PC-3 (cell line): ENCODE results near the gene HYAL2. TPM values are rescaled to one million over a fixed set of nuclear protein-coding genes. Genes with fewer than 3 reads are reported as not detected.

Experiments used
- ATAC-seq: fragments of 200-7000 bp; cut with Tn5 transposase; 2 replicates; pipeline ENCODE4 v1.9.1; 2020; ENCODE audit warnings: mild to moderate bottlenecking, moderate library complexity
- BruUV-seq: library from RNA; stranded (reverse); fragments of 400-500 nt; replicated peaks from 2 replicates; lab custom pipeline; 2021; lab: Mats Ljungman, UMichigan
- CTCF ChIA-PET: fragments of 300-600 bp; sonication (Branson Sonifier 250); formaldehyde crosslinking; loops from one replicate; lab custom pipeline; 2022; ENCODE audit warnings: antibody characterized with exemption; lab: Charles Lee
- POLR2A ChIA-PET: fragments of 300-600 bp; sonication (Branson Sonifier 250); formaldehyde crosslinking; loops from one replicate; lab custom pipeline; 2022; ENCODE audit warnings: antibody characterized with exemption; ENCODE audit not compliant: unreplicated experiment; lab: Charles Lee
- DNase-seq: peaks from one replicate; pipeline ENCODE4 v3.0.0-alpha.2; 2015
- H2AFZ ChIP-seq: fragments of 300-600 bp; sonication (generic); 2 replicates; pipeline ENCODE4 v1.6.0; 2016; ENCODE audit warnings: antibody characterized with exemption, low read length
- H3F3A ChIP-seq: fragments of 300-600 bp; sonication (generic); one replicate; pipeline ENCODE4 v1.6.0; 2017; ENCODE audit warnings: antibody characterized with exemption, low read length, control low read depth, mild to moderate bottlenecking; ENCODE audit not compliant: unreplicated experiment
- H3K27ac ChIP-seq: fragments of 300-600 bp; sonication (generic); 2 replicates; pipeline ENCODE4 v1.5.1; 2016; ENCODE audit warnings: mild to moderate bottlenecking, low read length
- H3K27me3 ChIP-seq: fragments of 300-600 bp; sonication (generic); 2 replicates; pipeline ENCODE4 v1.6.1; 2016; ENCODE audit warnings: low read length, mixed read lengths
- H3K36me3 ChIP-seq: fragments of 300-600 bp; sonication (generic); 2 replicates; pipeline ENCODE4 v1.6.1; 2016; ENCODE audit warnings: low read depth, mixed run types, low read length, mixed read lengths
- H3K4me1 ChIP-seq: fragments of 300-600 bp; sonication (generic); 2 replicates; pipeline ENCODE4 v1.5.1; 2016; ENCODE audit warnings: low read length; ENCODE audit not compliant: insufficient read depth
- H3K4me2 ChIP-seq: fragments of 300-600 bp; sonication (generic); 2 replicates; pipeline ENCODE4 v1.6.0; 2016; ENCODE audit warnings: low read length
- H3K4me3 ChIP-seq: fragments of 300-600 bp; sonication (generic); 2 replicates; pipeline ENCODE4 v1.5.1; 2016; ENCODE audit warnings: mild to moderate bottlenecking, low read length, mixed read lengths
- H3K79me2 ChIP-seq: fragments of 300-600 bp; sonication (generic); 2 replicates; pipeline ENCODE4 v1.6.1; 2017; ENCODE audit warnings: low read length, mixed read lengths
- H3K9ac ChIP-seq: fragments of 300-600 bp; sonication (generic); 2 replicates; pipeline ENCODE4 v1.6.0; 2016; ENCODE audit warnings: mild to moderate bottlenecking, low read length
- H3K9me2 ChIP-seq: fragments of 300-600 bp; sonication (generic); replicated peaks from 2 replicates; pipeline ENCODE4 v1.6.1; 2016; ENCODE audit warnings: mixed run types, low read length, mixed read lengths
- H3K9me3 ChIP-seq: fragments of 300-600 bp; sonication (generic); 2 replicates; pipeline ENCODE4 v1.6.1; 2016; ENCODE audit warnings: low read length, mixed read lengths
- H4K20me1 ChIP-seq: fragments of 300-600 bp; sonication (generic); 2 replicates; pipeline ENCODE4 v1.6.1; 2016; ENCODE audit warnings: low read length, mixed read lengths
- EZH2 ChIP-seq: fragments of 300-600 bp; sonication (generic); IDR thresholded peaks from one replicate; pipeline ENCODE4 v1.6.1; 2017; ENCODE audit warnings: antibody characterized with exemption, mild to moderate bottlenecking, low read length; ENCODE audit not compliant: unreplicated experiment
- EZH2phosphoT487 ChIP-seq: fragments of 300-600 bp; sonication (generic); IDR thresholded peaks from 2 replicates; pipeline ENCODE4 v1.6.1; 2018; ENCODE audit warnings: mild to moderate bottlenecking, antibody characterized with exemption, low read length, borderline replicate concordance
- intact Hi-C: fragments of 100-400 bp; cut with micrococcal nuclease; formaldehyde crosslinking; loops from 2 replicates; pipeline ENCODE4 v1.9.0; 2023
- total RNA-seq: library from RNA; depleted of rRNA; stranded (reverse); fragments of >200 nt; gene quantifications from 2 replicates; pipeline ENCODE4 v1.2.3, GENCODE V29; 2014
- TF ChIP-seq, protein P1 (sequence below): fragments of 300-600 bp; sonication (generic); conservative IDR thresholded peaks from 2 replicates; pipeline ENCODE4 v1.5.1; 2017; ENCODE audit warnings: antibody characterized with exemption, low read depth, mild to moderate bottlenecking, low read length

HYAL2 gene
- total RNA-seq, 1 experiment from 2014 or later = 97.8 TPM

GRCh38 chr3:50302095-50303012, 20.2 kb downstream of the HYAL2 start:
- peaks cover 14% of the 10 kb centered on the region for H3K79me2 ChIP-seq
- ChIA-PET CTCF (interaction anchor here (0.6 to 1.0 kb wide), 2 partner anchors 22 to 170 kb away, joined by 4 to 22 read pairs; no protein-coding TSS in a partner anchor), POLR2A (no interaction called here)
- intact Hi-C loops = no loop called here
- no peaks in the 10 kb centered on the region for H4K20me1 ChIP-seq
- H3K27me3 ChIP-seq = no peaks in the 10 kb centered on the region
- no TSS peak for BruUV-seq
- ATAC-seq (no peak), DNase-seq (no peak)
- H3K36me3 ChIP-seq = no peaks in the 10 kb centered on the region
- no peak overlapping the region for H3K4me3 ChIP-seq
- no peak overlapping the region for H3K27ac ChIP-seq
- no peaks in the 10 kb centered on the region for H3K9me2 ChIP-seq
- no peak for TF ChIP-seq EZH2phosphoT487
- no peak for TF ChIP-seq EZH2
- TF ChIP-seq, protein P1, sequence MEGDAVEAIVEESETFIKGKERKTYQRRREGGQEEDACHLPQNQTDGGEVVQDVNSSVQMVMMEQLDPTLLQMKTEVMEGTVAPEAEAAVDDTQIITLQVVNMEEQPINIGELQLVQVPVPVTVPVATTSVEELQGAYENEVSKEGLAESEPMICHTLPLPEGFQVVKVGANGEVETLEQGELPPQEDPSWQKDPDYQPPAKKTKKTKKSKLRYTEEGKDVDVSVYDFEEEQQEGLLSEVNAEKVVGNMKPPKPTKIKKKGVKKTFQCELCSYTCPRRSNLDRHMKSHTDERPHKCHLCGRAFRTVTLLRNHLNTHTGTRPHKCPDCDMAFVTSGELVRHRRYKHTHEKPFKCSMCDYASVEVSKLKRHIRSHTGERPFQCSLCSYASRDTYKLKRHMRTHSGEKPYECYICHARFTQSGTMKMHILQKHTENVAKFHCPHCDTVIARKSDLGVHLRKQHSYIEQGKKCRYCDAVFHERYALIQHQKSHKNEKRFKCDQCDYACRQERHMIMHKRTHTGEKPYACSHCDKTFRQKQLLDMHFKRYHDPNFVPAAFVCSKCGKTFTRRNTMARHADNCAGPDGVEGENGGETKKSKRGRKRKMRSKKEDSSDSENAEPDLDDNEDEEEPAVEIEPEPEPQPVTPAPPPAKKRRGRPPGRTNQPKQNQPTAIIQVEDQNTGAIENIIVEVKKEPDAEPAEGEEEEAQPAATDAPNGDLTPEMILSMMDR = no peak
- H3K4me1 ChIP-seq = peaks cover 20% of the 10 kb centered on the region
- H3F3A ChIP-seq = no peaks in the 10 kb centered on the region
- H3K9ac ChIP-seq = no peak overlapping the region
- no peak overlapping the region for H3K4me2 ChIP-seq
- 0 out of 2 replicates have a peak, but pooled peaks cover 5% of the 10 kb centered on the region for H3K9me3 ChIP-seq
- H2AFZ ChIP-seq = no peak overlapping the region

GRCh38 chr3:50300681-50301254, 21.8 kb downstream of the HYAL2 start:
- Histone ChIP-seq H3K9ac (peak overlapping the region; percentile 81), H3K4me2 (peak overlapping the region; percentile 71), H3K79me2 (peaks cover 14% of the 10 kb centered on the region), H4K20me1 (no peaks in the 10 kb centered on the region), H3K27ac (peak overlapping the region; percentile 90), H3K4me1 (peaks cover 20% of the 10 kb centered on the region), H3K27me3 (no peaks in the 10 kb centered on the region), H3K36me3 (no peaks in the 10 kb centered on the region), H3K9me3 (0 out of 2 replicates have a peak, but pooled peaks cover under 1% of the 10 kb centered on the region), H3K4me3 (no peak overlapping the region), H3F3A (no peaks in the 10 kb centered on the region), H2AFZ (no peak overlapping the region), H3K9me2 (no peaks in the 10 kb centered on the region)
- TF ChIP-seq EZH2phosphoT487 = no peak
- ATAC-seq (no peak), DNase-seq (no peak)
- no TSS peak for BruUV-seq
- ChIA-PET CTCF (no interaction called here), POLR2A (interaction anchor here (0.6 kb wide), 1 partner anchor 1861 kb away, joined by 4 read pairs; the partner anchor contains the start of genes CCDC51 and TMA7)
- intact Hi-C loops = no loop called here

GRCh38 chr3:50299929-50300680, 22.4 kb downstream of the HYAL2 start:
- Histone ChIP-seq H2AFZ (peak overlapping the region; percentile 57; the same call in 1 of the 2 replicates), H3K27ac (peak overlapping the region; percentile 90), H3K4me2 (peak overlapping the region; percentile 71), H3K4me1 (peaks cover 20% of the 10 kb centered on the region), H3K9me3 (no peaks in the 10 kb centered on the region), H3K79me2 (peaks cover 14% of the 10 kb centered on the region), H3F3A (no peaks in the 10 kb centered on the region), H3K36me3 (no peaks in the 10 kb centered on the region), H3K9ac (peak overlapping the region; percentile 81), H4K20me1 (no peaks in the 10 kb centered on the region), H3K4me3 (peak overlapping the region; percentile 52), H3K9me2 (no peaks in the 10 kb centered on the region), H3K27me3 (no peaks in the 10 kb centered on the region)
- ChIA-PET POLR2A (interaction anchor here (0.6 to 1.8 kb wide), 5 partner anchors 11 to 1860 kb away, joined by 3 to 12 read pairs (median 4); partner anchors contain the start of genes CCDC51, CYB561D2, NPRL2 and TMA7), CTCF (interaction anchor here (0.9 to 1.6 kb wide), 2 partner anchors 24 to 37 kb away, joined by 5 to 7 read pairs; no protein-coding TSS in a partner anchor)
- intact Hi-C loops = loop anchor here (1.0 to 2.0 kb wide), 3 partner anchors 17 to 65 kb away; no protein-coding TSS in a partner anchor
- TF ChIP-seq, protein P1 = no peak
- TF ChIP-seq EZH2 (no peak), EZH2phosphoT487 (no peak)
- no peak for DNase-seq
- ATAC-seq = no peak
- BruUV-seq = TSS peak; percentile 92
